ENCODE data around the gene LRRC43. TPM values are rescaled to one million over a fixed set of nuclear protein-coding genes. Genes with fewer than 3 reads are reported as not detected.
"Not testable (repeated sequence)": the region's sequence is repeated elsewhere in the genome, so short reads cannot be mapped to it uniquely, and the experiment has no call there.

LRRC43 gene
- total and polyA plus RNA-seq, 7 donors, result 0.05 to 0.36 (median 0.13) TPM; not detected in 2

DNA sequence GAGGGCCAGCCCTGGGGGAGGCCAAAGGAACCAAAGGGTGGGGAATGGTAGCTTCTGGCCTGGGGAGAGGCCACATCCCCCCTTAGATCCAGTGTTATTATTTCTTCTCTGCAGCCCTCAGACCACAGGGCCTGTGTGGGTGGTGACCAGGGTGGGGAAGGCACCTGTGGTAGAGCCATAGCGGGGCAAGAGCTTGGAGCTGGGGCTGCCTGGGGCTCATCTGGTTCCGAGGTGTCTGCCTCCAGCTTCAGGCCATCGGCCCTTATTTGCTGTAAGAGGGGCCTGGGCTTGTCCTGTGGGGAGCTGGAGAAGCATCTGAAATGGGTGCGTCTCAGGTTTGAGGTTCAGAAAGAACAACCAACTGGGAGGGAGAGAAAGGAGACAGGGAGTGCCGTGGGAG lies 18.5 kb downstream of the LRRC43 start:
- H3K9me3 ChIP-seq, result no peaks in the 10 kb centered on the region
- no peak overlapping the region for H3K4me3 ChIP-seq
- 83 to 98% (median 89%) methylated on average over 5 of the region's 5 CpGs for WGBS, 3 donors
- H3K36me3 ChIP-seq (ENCODE audit: insufficient read depth in 1 of 2, low read depth in 1 of 2), result no peaks in the 10 kb centered on the region
- no peak for TF ChIP-seq CTCF (IDR thresholded peaks at IDR 0.05)
- no peak overlapping the region for H3K27ac ChIP-seq
- DNase-seq (no peak), ATAC-seq (no peak)
- peaks cover 7% of the 10 kb centered on the region for H3K4me1 ChIP-seq
- intact Hi-C loops (cut with DNase I), result loop anchor here in 1 of 2 donors (10.0 kb wide), 1 partner anchor 277 kb away; no protein-coding TSS in a partner anchor
- H3K27me3 ChIP-seq (ENCODE audit: insufficient read depth in 3 of 3, low read length in 2 of 3), result peaks cover 0 to 52% (median 23%) of the 10 kb centered on the region in 3 donors

- intact Hi-C loops (cut with DNase I), result loop anchor here in 1 of 2 donors (10.0 kb wide), 1 partner anchor 277 kb away; no protein-coding TSS in a partner anchor
- Histone ChIP-seq H3K4me1 (peaks cover 7% of the 10 kb centered on the region), H3K27me3 (ENCODE audit: insufficient read depth in 3 of 3, low read length in 2 of 3) (peaks cover 0 to 52% (median 23%) of the 10 kb centered on the region in 3 donors), H3K4me3 (no peak overlapping the region), H3K9me3 (no peaks in the 10 kb centered on the region), H3K36me3 (ENCODE audit: insufficient read depth in 1 of 2, low read depth in 1 of 2) (peaks cover 0 to 3% of the 10 kb centered on the region in 2 donors), H3K27ac (no peak overlapping the region)
- DNase-seq (no peak), ATAC-seq (no peak)
- no peak for TF ChIP-seq CTCF (IDR thresholded peaks at IDR 0.05)
- WGBS, 3 donors, result 97 to 98% (median 97%) methylated on average over 6 of the region's 6 CpGs
Measured at GRCh38 chr12:122202017-122202416, 19.1 kb downstream of the LRRC43 start.

GRCh38 chr12:122202811-122203210 lies 19.9 kb downstream of the LRRC43 start:
- H3K27me3 ChIP-seq (ENCODE audit: insufficient read depth in 3 of 3, low read length in 2 of 3), result peaks cover 0 to 52% (median 23%) of the 10 kb centered on the region in 3 donors
- 62 to 65% (median 62%) methylated on average over 19 of the region's 19 CpGs for WGBS, 3 donors
- not testable (repeated sequence) for H3K27ac ChIP-seq, H3K9me3 ChIP-seq, DNase-seq, ATAC-seq, H3K4me1 ChIP-seq
- peaks cover 2 to 11% of the 10 kb centered on the region in 2 donors for H3K36me3 ChIP-seq (ENCODE audit: insufficient read depth in 1 of 2, low read depth in 1 of 2)
- intact Hi-C loops (cut with DNase I), result loop anchor here in 1 of 2 donors (10.0 kb wide), 1 partner anchor 278 kb away; no protein-coding TSS in a partner anchor
- H3K4me3 ChIP-seq, result peak overlapping the region; percentile 71

DNA sequence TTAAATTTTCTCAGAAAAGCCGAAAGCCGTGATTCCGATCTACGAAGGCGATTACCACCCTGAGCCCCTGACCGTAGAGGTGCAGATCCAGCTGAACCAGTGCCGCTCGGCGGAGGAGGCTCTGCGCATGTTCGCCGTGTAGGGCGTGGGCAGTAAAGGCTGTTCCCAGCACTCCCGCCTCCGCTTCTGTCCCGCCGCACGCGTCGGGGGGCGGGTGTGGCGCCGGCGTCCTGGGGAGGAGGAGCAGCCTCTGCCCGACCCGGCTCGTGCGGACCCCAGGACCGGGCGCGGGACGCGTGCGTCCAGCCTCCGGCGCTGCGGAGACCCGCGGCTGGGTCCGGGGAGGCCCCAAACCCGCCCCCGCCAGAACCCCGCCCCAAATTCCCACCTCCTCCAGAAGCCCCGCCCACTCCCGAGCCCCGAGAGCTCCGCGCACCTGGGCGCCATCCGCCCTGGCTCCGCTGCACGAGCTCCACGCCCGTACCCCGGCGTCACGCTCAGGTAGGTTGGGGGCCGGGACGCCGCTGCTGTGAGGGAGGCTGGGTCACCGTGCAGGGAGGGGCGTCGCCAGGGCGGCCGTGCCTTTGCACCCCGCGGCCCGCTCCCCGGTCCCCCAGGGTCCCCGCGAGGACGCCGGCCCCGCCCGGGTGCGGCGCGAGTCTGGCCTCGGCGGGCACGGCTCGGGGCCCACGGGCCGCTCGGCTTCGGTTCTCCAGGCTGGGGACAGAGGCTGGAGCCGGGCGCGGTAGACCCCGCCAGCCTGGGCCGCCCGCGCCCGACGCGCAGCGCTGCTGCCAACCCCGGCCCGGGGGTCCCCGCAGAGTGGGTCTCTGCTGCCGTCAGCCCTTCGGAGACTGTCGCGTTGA lies 20.6 kb downstream of the LRRC43 start, which contains the start of gene B3GNT4:
TSS of gene B3GNT4 (plus strand) at position 409 of the 866 bp plus-strand sequence. CDS start 910 bp downstream, outside the sequence.
- DNase-seq (peak; percentile 56 to 71), ATAC-seq (peak; percentile 45 to 65 (median 59))
- intact Hi-C loops (cut with DNase I), result loop anchor here in 1 of 2 donors (10.0 kb wide), 1 partner anchor 279 kb away; no protein-coding TSS in a partner anchor
- 1% methylated on average over 66 to 104 of the region's 104 CpGs for WGBS, 3 donors
- Histone ChIP-seq H3K4me3 (peak within 1 kb of the TSS; percentile 71), H3K4me1 (no peaks in the 10 kb centered on the region), H3K9me3 (no peaks in the 10 kb centered on the region), H3K27ac (no peak within 1 kb of the TSS), H3K27me3 (ENCODE audit: insufficient read depth in 3 of 3, low read length in 2 of 3) (peaks cover 0 to 52% (median 23%) of the 10 kb centered on the region in 3 donors), H3K36me3 (ENCODE audit: insufficient read depth in 1 of 2, low read depth in 1 of 2) (peaks cover 5 to 18% of the 10 kb centered on the region in 2 donors)
- TF ChIP-seq CTCF (IDR thresholded peaks at IDR 0.05), result no peak

Data from psoas muscle (tissue), 8 donors.